Kidney (tissue), 14 donors: ENCODE results near the gene PANX1. TPM values are rescaled to one million over a fixed set of nuclear protein-coding genes. Genes with fewer than 3 reads are reported as not detected.
"Not testable (repeated sequence)": the region's sequence is repeated elsewhere in the genome, so short reads cannot be mapped to it uniquely, and the experiment has no call there.

Experiments
- DNase-seq, 5 donors: peaks; one replicate each; pipeline ENCODE4 v3.0.0-alpha.2; 2013 to 2020
- FAIRE-seq: peaks from 2 replicates; lab custom pipeline; 2012; peaks lifted over from hg19 to GRCh38; lab: Jason Lieb, UNC
- H3K27ac ChIP-seq, 2 donors: one replicate each; pipeline ENCODE4 v1.7.0; 2013; ENCODE audit warnings: low read depth in 2 of 2, low read length in 2 of 2, inconsistent platforms in 1 of 2
- H3K27me3 ChIP-seq: one replicate; pipeline ENCODE4 v1.7.1; 2013; ENCODE audit warnings: low read length, inconsistent platforms; ENCODE audit not compliant: control insufficient read depth, insufficient read depth
- H3K36me3 ChIP-seq, 3 donors: one replicate each; pipeline versions ENCODE4 v1.7.0 to v1.7.1; 2013; ENCODE audit warnings: low read length in 3 of 3, control low read depth in 1 of 3, inconsistent platforms in 1 of 3; ENCODE audit not compliant: insufficient read depth in 3 of 3, control insufficient read depth in 2 of 3
- H3K4me1 ChIP-seq, 3 donors: one replicate each; pipeline versions ENCODE4 v1.7.0 to v1.7.1; 2013; ENCODE audit warnings: low read length in 3 of 3, inconsistent platforms in 1 of 3, low read depth in 1 of 3; ENCODE audit not compliant: control insufficient read depth in 2 of 3, insufficient read depth in 2 of 3
- H3K4me3 ChIP-seq, 3 donors: one replicate each; pipeline versions ENCODE4 v1.7.0 to v1.8.1; 2013; ENCODE audit warnings: low read length in 3 of 3, control low read depth in 1 of 3, inconsistent platforms in 1 of 3
- H3K9ac ChIP-seq, 3 donors: one replicate each; pipeline versions ENCODE4 v1.7.0 to v1.7.1; 2013; ENCODE audit warnings: low read length in 3 of 3, control low read depth in 1 of 3, inconsistent platforms in 1 of 3
- H3K9me3 ChIP-seq, 3 donors: one replicate each; pipeline versions ENCODE4 v1.7.0 to v1.7.1; 2013; ENCODE audit warnings: low read length in 3 of 3, control low read depth in 1 of 3, inconsistent platforms in 1 of 3; ENCODE audit not compliant: control insufficient read depth in 2 of 3, insufficient read depth in 1 of 3
- intact Hi-C: fragments of 100-400 bp; cut with DNase I; formaldehyde crosslinking; loops from one replicate; pipeline ENCODE4 v1.11.1; 2022
- polyA plus RNA-seq: library from polyadenylated mRNA; stranded (reverse); fragments of 350-450 nt; fragmentation: Illumina TruSeq; extraction: RNeasy Lipid Tissue Mini Kit (QIAGEN cat#74804); gene quantifications from one replicate; pipeline ENCODE4 v1.2.3, GENCODE V29; 2014; ENCODE audit warnings: low read depth, low replicate concordance; ENCODE audit not compliant: insufficient read depth
- total RNA-seq: library from RNA; stranded (reverse); fragmentation: NEBNext Ultra II Directional; extraction: Animal tissue kit (Norgen Biotek cat#: 25700); gene quantifications from one replicate; pipeline ENCODE4 v1.2.1, GENCODE V29; 2021
- TF ChIP-seq, protein P1 (sequence below): IDR thresholded peaks from 3 replicates; pipeline ENCODE4 v1.5.1; 2012; ENCODE audit warnings: mild to moderate bottlenecking, moderate library complexity, borderline replicate concordance; ENCODE audit not compliant: insufficient read depth; ENCODE audit errors: extremely low read depth
- donor health status: control.
- donor health status: control.
- donor health status: control.
- donor health status: control.
- donor health status: control.
- donor health status: DM: yes; HTN: yes; CAD: no.
- donor health status: Normal renal cell carcinoma (clear cell type).

The PANX1 gene
- total and polyA plus RNA-seq, 2 donors from 2014 or later = 5.3 to 13.9 TPM

DNA sequence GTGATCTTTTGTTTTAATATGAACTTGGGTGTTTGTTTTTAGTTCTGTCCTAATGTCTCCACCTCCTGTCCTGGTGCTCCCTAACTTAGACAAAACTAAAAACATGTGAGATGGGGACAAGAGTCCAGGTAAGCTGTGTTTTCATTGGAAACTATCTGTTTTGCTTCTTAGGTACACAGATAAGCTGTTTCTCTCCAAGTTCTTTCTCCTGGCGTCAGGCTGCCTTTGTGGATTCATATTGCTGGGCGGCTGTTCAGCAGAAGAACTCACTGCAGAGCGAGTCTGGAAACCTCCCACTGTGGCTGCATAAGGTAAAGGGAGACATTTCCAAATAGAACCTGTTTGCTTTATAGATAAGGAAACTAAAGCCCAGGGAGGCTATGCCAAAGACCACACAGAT, 24.7 kb downstream of the PANX1 start:
- H3K9me3 ChIP-seq = no peaks in the 10 kb centered on the region
- DNase-seq (no peak), FAIRE-seq (no peak)
- H3K4me3 ChIP-seq = no peak overlapping the region
- H3K9ac ChIP-seq = no peak overlapping the region
- H3K27ac ChIP-seq = no peak overlapping the region
- TF ChIP-seq, protein P1, sequence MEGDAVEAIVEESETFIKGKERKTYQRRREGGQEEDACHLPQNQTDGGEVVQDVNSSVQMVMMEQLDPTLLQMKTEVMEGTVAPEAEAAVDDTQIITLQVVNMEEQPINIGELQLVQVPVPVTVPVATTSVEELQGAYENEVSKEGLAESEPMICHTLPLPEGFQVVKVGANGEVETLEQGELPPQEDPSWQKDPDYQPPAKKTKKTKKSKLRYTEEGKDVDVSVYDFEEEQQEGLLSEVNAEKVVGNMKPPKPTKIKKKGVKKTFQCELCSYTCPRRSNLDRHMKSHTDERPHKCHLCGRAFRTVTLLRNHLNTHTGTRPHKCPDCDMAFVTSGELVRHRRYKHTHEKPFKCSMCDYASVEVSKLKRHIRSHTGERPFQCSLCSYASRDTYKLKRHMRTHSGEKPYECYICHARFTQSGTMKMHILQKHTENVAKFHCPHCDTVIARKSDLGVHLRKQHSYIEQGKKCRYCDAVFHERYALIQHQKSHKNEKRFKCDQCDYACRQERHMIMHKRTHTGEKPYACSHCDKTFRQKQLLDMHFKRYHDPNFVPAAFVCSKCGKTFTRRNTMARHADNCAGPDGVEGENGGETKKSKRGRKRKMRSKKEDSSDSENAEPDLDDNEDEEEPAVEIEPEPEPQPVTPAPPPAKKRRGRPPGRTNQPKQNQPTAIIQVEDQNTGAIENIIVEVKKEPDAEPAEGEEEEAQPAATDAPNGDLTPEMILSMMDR = no peak
- H3K27me3 ChIP-seq = no peaks in the 10 kb centered on the region
- peaks cover 0 to 8% (median 0%) of the 10 kb centered on the region in 3 donors for H3K4me1 ChIP-seq
- no peaks in the 10 kb centered on the region for H3K36me3 ChIP-seq
- intact Hi-C loops = no loop called here

DNA sequence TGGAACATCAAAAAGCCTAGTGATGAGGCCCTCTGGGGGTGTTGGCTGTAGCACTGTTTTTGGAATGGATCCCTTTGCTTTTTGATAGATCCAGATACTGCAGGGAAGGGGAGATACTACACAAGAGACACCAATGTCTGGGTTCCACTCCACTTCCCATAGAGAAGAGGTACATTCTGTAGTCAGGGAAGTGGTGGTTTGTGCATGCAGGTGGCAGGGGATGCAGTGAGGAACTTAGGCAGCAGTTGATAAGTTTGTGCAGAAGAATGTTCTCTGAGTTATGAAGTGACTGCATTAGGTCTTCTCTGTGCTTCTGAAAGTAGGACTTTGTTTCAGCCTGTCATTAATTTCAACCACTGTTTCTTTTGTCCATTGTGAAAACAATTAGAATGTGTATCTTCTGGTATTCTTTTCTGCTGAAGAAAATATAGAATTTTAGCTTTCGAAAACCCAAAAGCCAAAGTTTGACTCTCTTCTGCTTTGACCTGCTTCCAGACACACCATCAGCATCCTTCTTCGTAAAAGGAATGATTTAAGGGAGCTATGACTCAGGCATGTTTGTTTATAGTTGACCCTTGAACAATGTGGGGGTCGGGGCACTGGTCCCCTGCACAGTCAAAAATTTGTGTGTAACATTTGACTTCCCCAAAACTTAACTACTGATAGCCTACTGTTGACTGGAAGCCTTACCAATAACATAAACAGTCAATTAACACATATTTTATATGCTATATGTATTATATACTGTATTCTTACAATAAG, 25.6 kb downstream of the PANX1 start:
- no peak for DNase-seq
- H3K27ac ChIP-seq = no peak overlapping the region
- H3K4me1 ChIP-seq = peaks cover 0 to 8% (median 0%) of the 10 kb centered on the region in 3 donors
- no peak for FAIRE-seq
- no peaks in the 10 kb centered on the region for H3K36me3 ChIP-seq
- H3K4me3 ChIP-seq = no peak overlapping the region
- H3K9me3 ChIP-seq = no peaks in the 10 kb centered on the region
- H3K27me3 ChIP-seq = no peaks in the 10 kb centered on the region
- H3K9ac ChIP-seq = no peak overlapping the region
- intact Hi-C loops = no loop called here
- TF ChIP-seq, protein P1 = no peak

GRCh38 chr11:94157339-94157738, 28.7 kb downstream of the PANX1 start:
- H3K9ac ChIP-seq, DNase-seq, FAIRE-seq, H3K4me3 ChIP-seq, intact Hi-C loops, H3K27ac ChIP-seq, H3K36me3 ChIP-seq, H3K4me1 ChIP-seq, H3K27me3 ChIP-seq, H3K9me3 ChIP-seq: not testable (repeated sequence)

- TF ChIP-seq, protein P1 = no peak
- intact Hi-C loops = no loop called here
- H3K27ac ChIP-seq = no peak overlapping the region
- H3K36me3 ChIP-seq = no peaks in the 10 kb centered on the region
- H3K4me1 ChIP-seq = no peaks in the 10 kb centered on the region
- no peaks in the 10 kb centered on the region for H3K27me3 ChIP-seq
- FAIRE-seq = no peak
- peaks cover 0 to 5% (median 1%) of the 10 kb centered on the region in 3 donors for H3K9me3 ChIP-seq
- no peak for DNase-seq
- H3K4me3 ChIP-seq = no peak overlapping the region
- no peak overlapping the region for H3K9ac ChIP-seq
Measured at GRCh38 chr11:94168882-94169281, 40.2 kb downstream of the PANX1 start.
